HEK293 (cell line): ENCODE data around the gene RHOD.

Source experiments
- CTCF ChIA-PET: fragments of 350-600 bp; formaldehyde crosslinking; extraction: SDS; loops from one replicate; lab custom pipeline; 2021; ENCODE audit warnings: antibody characterized with exemption; lab: Yijun Ruan, JAX
- POLR2A ChIA-PET: fragments of 300-600 bp; formaldehyde crosslinking; extraction: SDS; loops from one replicate; lab custom pipeline; 2020; ENCODE audit warnings: antibody characterized with exemption, inconsistent platforms; lab: Yijun Ruan, JAX
- H3K27ac ChIP-seq: fragments of 200-500 bp; sonication (Bioruptor generic); 2 replicates; pipeline ENCODE4 v1.5.1; 2014; ENCODE audit warnings: low read depth, low read length, control low read depth, inconsistent platforms; ENCODE audit errors: extremely low read depth
- H3K36me3 ChIP-seq, 2 experiments: fragments of 200-500 bp in 1 of 2; sonication (Bioruptor generic) in 1 of 2; 1 replicate in 1 of 2; 2 replicates in 1 of 2; pipeline ENCODE4 v1.5.1; 2014 to 2017; ENCODE audit warnings: inconsistent platforms in 2 of 2, low read length in 2 of 2; ENCODE audit not compliant: control insufficient read depth in 2 of 2, insufficient read depth in 1 of 2
- H3K4me1 ChIP-seq: fragments of 200-500 bp; sonication (Bioruptor generic); 2 replicates; pipeline ENCODE4 v1.5.1; 2014; ENCODE audit warnings: mild to moderate bottlenecking, low read length, inconsistent platforms; ENCODE audit not compliant: control insufficient read depth, insufficient read depth
- H3K4me3 ChIP-seq: 2 replicates; pipeline ENCODE4 v1.5.1; 2011; ENCODE audit warnings: low read depth, mild to moderate bottlenecking, control low read depth, low read length, moderate library complexity
- H3K9me3 ChIP-seq: fragments of 200-500 bp; sonication (Bioruptor generic); 2 replicates; pipeline ENCODE4 v1.5.1; 2014; ENCODE audit warnings: low read depth, low read length, inconsistent platforms; ENCODE audit not compliant: control insufficient read depth, insufficient read depth
- EGR2 ChIP-seq: fragments of 450-650 bp; formaldehyde crosslinking; IDR thresholded peaks from 2 replicates; pipeline ENCODE4 v1.5.1; 2016; ENCODE audit warnings: low read depth, missing biosample characterization, missing genetic modification characterization
- GLIS1 ChIP-seq: fragments of 450-650 bp; formaldehyde crosslinking; IDR thresholded peaks from 2 replicates; pipeline ENCODE4 v1.5.1; 2016; ENCODE audit warnings: missing biosample characterization, missing genetic modification characterization
- KLF1 ChIP-seq: fragments of 450-650 bp; formaldehyde crosslinking; IDR thresholded peaks from 2 replicates; pipeline ENCODE4 v1.5.1; 2016; ENCODE audit warnings: missing biosample characterization, missing genetic modification characterization
- KLF8 ChIP-seq: fragments of 450-650 bp; formaldehyde crosslinking; IDR thresholded peaks from 2 replicates; pipeline ENCODE4 v1.5.1; 2016; ENCODE audit warnings: missing biosample characterization, missing genetic modification characterization
- PRDM1 ChIP-seq: fragments of 450-650 bp; formaldehyde crosslinking; IDR thresholded peaks from 2 replicates; pipeline ENCODE4; 2016; ENCODE audit warnings: missing biosample characterization, missing genetic modification characterization
- REPIN1 ChIP-seq: fragments of 450-650 bp; formaldehyde crosslinking; IDR thresholded peaks from 2 replicates; pipeline ENCODE4 v1.5.1; 2017; ENCODE audit warnings: missing biosample characterization, missing genetic modification characterization, low read depth
- ZBTB17 ChIP-seq: fragments of 450-650 bp; formaldehyde crosslinking; IDR thresholded peaks from 2 replicates; pipeline ENCODE4 v1.5.1; 2016; ENCODE audit warnings: missing biosample characterization, missing genetic modification characterization
- ZBTB48 ChIP-seq: fragments of 450-650 bp; formaldehyde crosslinking; IDR thresholded peaks from 2 replicates; pipeline ENCODE4 v1.5.1; 2016; ENCODE audit warnings: missing biosample characterization, missing genetic modification characterization
- ZFHX2 ChIP-seq: fragments of 450-650 bp; formaldehyde crosslinking; conservative IDR thresholded peaks from 2 replicates; pipeline ENCODE4 v1.5.1; 2016; ENCODE audit warnings: missing biosample characterization, missing genetic modification characterization
- ZFP69B ChIP-seq: fragments of 450-650 bp; formaldehyde crosslinking; IDR thresholded peaks from 2 replicates; pipeline ENCODE4 v1.5.1; 2016; ENCODE audit warnings: missing biosample characterization, missing genetic modification characterization
- ZIC2 ChIP-seq: fragments of 450-650 bp; formaldehyde crosslinking; IDR thresholded peaks from 2 replicates; pipeline ENCODE4 v1.5.1; 2016; ENCODE audit warnings: missing biosample characterization, missing genetic modification characterization
- ZNF132 ChIP-seq: fragments of 450-650 bp; formaldehyde crosslinking; IDR thresholded peaks from 2 replicates; pipeline ENCODE4 v1.5.1; 2017; ENCODE audit warnings: missing biosample characterization, missing genetic modification characterization, borderline replicate concordance
- ZNF324 ChIP-seq: fragments of 450-650 bp; formaldehyde crosslinking; IDR thresholded peaks from 2 replicates; pipeline ENCODE4 v1.5.1; 2016; ENCODE audit warnings: missing biosample characterization, missing genetic modification characterization
- ZNF561 ChIP-seq: fragments of 450-650 bp; IDR thresholded peaks from 2 replicates; pipeline ENCODE4 v1.5.1; 2018; ENCODE audit warnings: missing biosample characterization, missing genetic modification characterization, borderline replicate concordance
- ZNF792 ChIP-seq: fragments of 450-650 bp; formaldehyde crosslinking; IDR thresholded peaks from 2 replicates; pipeline ENCODE4 v1.5.1; 2016; ENCODE audit warnings: missing biosample characterization, missing genetic modification characterization
- ZNF830 ChIP-seq: fragments of 450-650 bp; IDR thresholded peaks from 2 replicates; pipeline ENCODE4 v1.5.0; 2018; ENCODE audit warnings: missing biosample characterization, missing genetic modification characterization, low read depth, mild to moderate bottlenecking, moderate library complexity
- TF ChIP-seq, protein P1 (sequence below): IDR thresholded peaks from 2 replicates; pipeline ENCODE4 v1.6.1; 2011; ENCODE audit warnings: mild to moderate bottlenecking, low read depth, low read length, borderline replicate concordance
- TF ChIP-seq, protein P2 (sequence below): fragments of 450-650 bp; formaldehyde crosslinking; IDR thresholded peaks from 2 replicates; pipeline ENCODE4 v1.5.1; 2017; ENCODE audit warnings: missing biosample characterization, missing genetic modification characterization
- TF ChIP-seq, protein P3 (sequence below): fragments of 450-650 bp; formaldehyde crosslinking; IDR thresholded peaks from 2 replicates; pipeline ENCODE4 v1.5.1; 2016; ENCODE audit warnings: missing biosample characterization, missing genetic modification characterization
- TF ChIP-seq, protein P4 (sequence below): fragments of 450-650 bp; formaldehyde crosslinking; IDR thresholded peaks from 2 replicates; pipeline ENCODE4 v1.5.1; 2016; ENCODE audit warnings: missing biosample characterization, missing genetic modification characterization
- TF ChIP-seq, protein P5 (sequence below): fragments of 450-650 bp; formaldehyde crosslinking; optimal IDR thresholded peaks from 2 replicates; pipeline ENCODE3; 2016; ENCODE audit warnings: missing biosample characterization, mild to moderate bottlenecking, missing genetic modification characterization

Gene RHOD

DNA sequence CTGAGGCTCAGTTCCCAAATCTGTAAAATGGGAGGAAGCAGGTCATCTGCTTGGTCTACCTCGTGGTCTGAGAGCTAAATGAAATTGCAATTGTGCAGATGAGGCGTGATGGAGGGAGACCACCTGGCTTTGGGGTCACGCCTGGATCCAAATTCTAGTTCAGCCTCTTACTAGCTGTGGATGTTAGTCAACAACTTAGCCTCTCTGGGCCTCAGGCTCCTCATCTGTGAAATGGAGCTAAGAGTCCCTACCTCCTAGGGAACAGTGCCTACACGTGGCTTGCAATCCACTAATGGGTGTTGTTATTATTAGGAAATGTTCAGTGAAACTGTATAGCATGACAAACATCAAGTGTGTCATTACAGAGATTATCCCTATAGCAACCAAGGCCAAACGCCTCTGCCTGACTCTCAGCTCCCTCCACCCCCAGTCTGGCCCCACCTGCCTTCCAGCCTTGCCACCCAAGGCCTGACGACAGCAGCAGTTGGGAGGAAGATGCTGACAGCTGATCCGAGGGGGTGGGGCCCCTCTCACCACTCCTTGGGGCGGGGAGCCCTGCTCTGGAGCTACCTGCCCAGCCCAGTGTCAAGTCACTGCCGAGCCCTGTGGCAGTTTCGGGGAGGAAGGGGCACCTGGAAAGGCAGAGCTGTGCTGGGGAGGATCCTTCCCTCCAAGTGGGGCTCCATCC, 1.7 kb upstream of the RHOD start (continued):
- TF ChIP-seq, protein P1, sequence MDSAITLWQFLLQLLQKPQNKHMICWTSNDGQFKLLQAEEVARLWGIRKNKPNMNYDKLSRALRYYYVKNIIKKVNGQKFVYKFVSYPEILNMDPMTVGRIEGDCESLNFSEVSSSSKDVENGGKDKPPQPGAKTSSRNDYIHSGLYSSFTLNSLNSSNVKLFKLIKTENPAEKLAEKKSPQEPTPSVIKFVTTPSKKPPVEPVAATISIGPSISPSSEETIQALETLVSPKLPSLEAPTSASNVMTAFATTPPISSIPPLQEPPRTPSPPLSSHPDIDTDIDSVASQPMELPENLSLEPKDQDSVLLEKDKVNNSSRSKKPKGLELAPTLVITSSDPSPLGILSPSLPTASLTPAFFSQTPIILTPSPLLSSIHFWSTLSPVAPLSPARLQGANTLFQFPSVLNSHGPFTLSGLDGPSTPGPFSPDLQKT: no peak
- TF ChIP-seq, protein P2, sequence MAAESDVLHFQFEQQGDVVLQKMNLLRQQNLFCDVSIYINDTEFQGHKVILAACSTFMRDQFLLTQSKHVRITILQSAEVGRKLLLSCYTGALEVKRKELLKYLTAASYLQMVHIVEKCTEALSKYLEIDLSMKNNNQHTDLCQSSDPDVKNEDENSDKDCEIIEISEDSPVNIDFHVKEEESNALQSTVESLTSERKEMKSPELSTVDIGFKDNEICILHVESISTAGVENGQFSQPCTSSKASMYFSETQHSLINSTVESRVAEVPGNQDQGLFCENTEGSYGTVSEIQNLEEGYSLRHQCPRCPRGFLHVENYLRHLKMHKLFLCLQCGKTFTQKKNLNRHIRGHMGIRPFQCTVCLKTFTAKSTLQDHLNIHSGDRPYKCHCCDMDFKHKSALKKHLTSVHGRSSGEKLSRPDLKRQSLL (tag by site-specific recombination): no peak

DNA sequence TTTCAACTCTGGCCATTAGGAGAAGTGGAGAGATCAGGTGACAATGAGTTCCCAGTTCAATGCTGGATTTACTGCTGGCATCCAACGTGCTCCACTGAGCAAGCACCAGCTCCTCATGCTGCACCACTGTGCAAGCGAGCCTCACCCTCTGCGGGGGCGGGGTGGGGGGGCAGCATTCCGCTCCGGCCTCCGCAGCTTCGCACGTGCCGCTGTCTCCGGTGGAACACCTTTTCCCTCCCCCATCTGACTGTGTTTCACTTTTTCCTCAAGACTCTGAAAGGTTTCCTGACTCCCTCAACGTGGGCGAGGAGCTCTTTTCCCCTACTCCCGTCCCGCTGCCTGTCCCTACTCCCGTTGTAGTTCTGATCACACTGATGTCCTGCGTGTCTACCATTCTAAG, 835 bp upstream of the RHOD start:
- Histone ChIP-seq H3K4me3 (no peak overlapping the region), H3K9me3 (no peaks in the 10 kb centered on the region), H3K36me3 (no peaks in the 10 kb centered on the region), H3K4me1 (peaks cover 9% of the 10 kb centered on the region), H3K27ac (no peak overlapping the region)
- CTCF ChIA-PET: interaction anchor here (0.5 to 5.0 kb wide), 15 partner anchors 9 to 359 kb away, joined by 3 to 23 read pairs (median 4); partner anchors contain the start of gene SYT12
- TF ChIP-seq PRDM1 (tag by site-specific recombination) (0 out of 2 replicates have a peak, but pooled peaks have one; percentile 52), ZNF561 (tag by site-specific recombination) (no peak), ZBTB48 (tag by site-specific recombination) (0 out of 2 replicates have a peak, but pooled peaks have one; percentile 14), ZNF792 (no peak), GLIS1 (peak; percentile 82), KLF1 (tag by site-specific recombination) (0 out of 2 replicates have a peak, but pooled peaks have one; percentile 27), ZNF830 (tag by site-specific recombination) (no peak), ZBTB17 (tag by site-specific recombination) (no peak), EGR2 (peak; percentile 85), ZFP69B (no peak), ZFHX2 (tag by site-specific recombination) (peak; percentile 94), ZNF324 (tag by site-specific recombination) (no peak), ZIC2 (tag by site-specific recombination) (peak; percentile 54), REPIN1 (no peak), ZNF132 (tag by site-specific recombination) (no peak), KLF8 (tag by site-specific recombination) (peak; percentile 42; the same call in 1 of the 2 replicates)
- TF ChIP-seq, protein P3, sequence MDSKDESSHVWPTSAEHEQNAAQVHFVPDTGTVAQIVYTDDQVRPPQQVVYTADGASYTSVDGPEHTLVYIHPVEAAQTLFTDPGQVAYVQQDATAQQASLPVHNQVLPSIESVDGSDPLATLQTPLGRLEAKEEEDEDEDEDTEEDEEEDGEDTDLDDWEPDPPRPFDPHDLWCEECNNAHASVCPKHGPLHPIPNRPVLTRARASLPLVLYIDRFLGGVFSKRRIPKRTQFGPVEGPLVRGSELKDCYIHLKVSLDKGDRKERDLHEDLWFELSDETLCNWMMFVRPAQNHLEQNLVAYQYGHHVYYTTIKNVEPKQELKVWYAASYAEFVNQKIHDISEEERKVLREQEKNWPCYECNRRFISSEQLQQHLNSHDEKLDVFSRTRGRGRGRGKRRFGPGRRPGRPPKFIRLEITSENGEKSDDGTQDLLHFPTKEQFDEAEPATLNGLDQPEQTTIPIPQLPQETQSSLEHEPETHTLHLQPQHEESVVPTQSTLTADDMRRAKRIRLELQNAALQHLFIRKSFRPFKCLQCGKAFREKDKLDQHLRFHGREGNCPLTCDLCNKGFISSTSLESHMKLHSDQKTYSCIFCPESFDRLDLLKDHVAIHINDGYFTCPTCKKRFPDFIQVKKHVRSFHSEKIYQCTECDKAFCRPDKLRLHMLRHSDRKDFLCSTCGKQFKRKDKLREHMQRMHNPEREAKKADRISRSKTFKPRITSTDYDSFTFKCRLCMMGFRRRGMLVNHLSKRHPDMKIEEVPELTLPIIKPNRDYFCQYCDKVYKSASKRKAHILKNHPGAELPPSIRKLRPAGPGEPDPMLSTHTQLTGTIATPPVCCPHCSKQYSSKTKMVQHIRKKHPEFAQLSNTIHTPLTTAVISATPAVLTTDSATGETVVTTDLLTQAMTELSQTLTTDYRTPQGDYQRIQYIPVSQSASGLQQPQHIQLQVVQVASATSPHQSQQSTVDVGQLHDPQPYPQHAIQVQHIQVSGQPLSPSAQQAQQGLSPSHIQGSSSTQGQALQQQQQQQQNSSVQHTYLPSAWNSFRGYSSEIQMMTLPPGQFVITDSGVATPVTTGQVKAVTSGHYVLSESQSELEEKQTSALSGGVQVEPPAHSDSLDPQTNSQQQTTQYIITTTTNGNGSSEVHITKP (tag by site-specific recombination): peak; percentile 66
- TF ChIP-seq, protein P4, sequence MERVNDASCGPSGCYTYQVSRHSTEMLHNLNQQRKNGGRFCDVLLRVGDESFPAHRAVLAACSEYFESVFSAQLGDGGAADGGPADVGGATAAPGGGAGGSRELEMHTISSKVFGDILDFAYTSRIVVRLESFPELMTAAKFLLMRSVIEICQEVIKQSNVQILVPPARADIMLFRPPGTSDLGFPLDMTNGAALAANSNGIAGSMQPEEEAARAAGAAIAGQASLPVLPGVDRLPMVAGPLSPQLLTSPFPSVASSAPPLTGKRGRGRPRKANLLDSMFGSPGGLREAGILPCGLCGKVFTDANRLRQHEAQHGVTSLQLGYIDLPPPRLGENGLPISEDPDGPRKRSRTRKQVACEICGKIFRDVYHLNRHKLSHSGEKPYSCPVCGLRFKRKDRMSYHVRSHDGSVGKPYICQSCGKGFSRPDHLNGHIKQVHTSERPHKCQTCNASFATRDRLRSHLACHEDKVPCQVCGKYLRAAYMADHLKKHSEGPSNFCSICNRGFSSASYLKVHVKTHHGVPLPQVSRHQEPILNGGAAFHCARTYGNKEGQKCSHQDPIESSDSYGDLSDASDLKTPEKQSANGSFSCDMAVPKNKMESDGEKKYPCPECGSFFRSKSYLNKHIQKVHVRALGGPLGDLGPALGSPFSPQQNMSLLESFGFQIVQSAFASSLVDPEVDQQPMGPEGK (tag by site-specific recombination): peak; percentile 63
- TF ChIP-seq, protein P5, sequence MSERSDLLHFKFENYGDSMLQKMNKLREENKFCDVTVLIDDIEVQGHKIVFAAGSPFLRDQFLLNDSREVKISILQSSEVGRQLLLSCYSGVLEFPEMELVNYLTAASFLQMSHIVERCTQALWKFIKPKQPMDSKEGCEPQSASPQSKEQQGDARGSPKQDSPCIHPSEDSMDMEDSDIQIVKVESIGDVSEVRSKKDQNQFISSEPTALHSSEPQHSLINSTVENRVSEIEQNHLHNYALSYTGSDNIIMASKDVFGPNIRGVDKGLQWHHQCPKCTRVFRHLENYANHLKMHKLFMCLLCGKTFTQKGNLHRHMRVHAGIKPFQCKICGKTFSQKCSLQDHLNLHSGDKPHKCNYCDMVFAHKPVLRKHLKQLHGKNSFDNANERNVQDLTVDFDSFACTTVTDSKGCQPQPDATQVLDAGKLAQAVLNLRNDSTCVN: peak; percentile 7
- POLR2A ChIA-PET: interaction anchor here (1.0 to 3.3 kb wide), 8 partner anchors 9 to 212 kb away, joined by 3 to 16 read pairs (median 4); partner anchors contain the start of genes KDM2A, PC, RCE1 and SYT12
